Neuronal stem cell (in vitro differentiated cells): ENCODE results near the gene ZNF490.
A peak's percentile ranks its signal among the peaks of the same experiment; 100 is the strongest.

Experiments
- DNase-seq: peaks from one replicate; pipeline ENCODE4 v3.0.0-alpha.2; 2013; ENCODE audit warnings: low spot score
- H2AFZ ChIP-seq: one replicate; pipeline ENCODE4 v1.6.1; 2013; ENCODE audit warnings: mild to moderate bottlenecking, low read length, inconsistent platforms
- H2AK5ac ChIP-seq: 2 replicates; pipeline ENCODE4 v1.6.1; 2013; ENCODE audit warnings: low read depth, mild to moderate bottlenecking, inconsistent platforms, low read length, moderate library complexity, mixed read lengths
- H2BK120ac ChIP-seq: 2 replicates; pipeline ENCODE4 v1.6.1; 2013; ENCODE audit warnings: low read depth, mild to moderate bottlenecking, inconsistent platforms, low read length, moderate library complexity, mixed read lengths
- H2BK12ac ChIP-seq: one replicate; pipeline ENCODE4 v1.6.1; 2013; ENCODE audit warnings: low read length, inconsistent platforms
- H2BK15ac ChIP-seq: 2 replicates; pipeline ENCODE4 v1.6.1; 2013; ENCODE audit warnings: mild to moderate bottlenecking, low read length, inconsistent platforms, mixed read lengths
- H2BK5ac ChIP-seq: one replicate; pipeline ENCODE4 v1.6.1; 2013; ENCODE audit warnings: inconsistent platforms, mild to moderate bottlenecking, low read length, moderate library complexity
- H3K14ac ChIP-seq: one replicate; pipeline ENCODE4 v1.6.1; 2013; ENCODE audit warnings: low read length, inconsistent platforms
- H3K18ac ChIP-seq: 2 replicates; pipeline ENCODE4 v1.6.1; 2013; ENCODE audit warnings: low read length, inconsistent platforms
- H3K23ac ChIP-seq: 2 replicates; pipeline ENCODE4 v1.6.1; 2013; ENCODE audit warnings: low read depth, mild to moderate bottlenecking, mixed read lengths, low read length, inconsistent platforms; ENCODE audit not compliant: poor library complexity
- H3K27ac ChIP-seq: replicated peaks from 3 replicates; pipeline ENCODE4 v1.5.1; 2013; ENCODE audit warnings: low read length, inconsistent platforms
- H3K27me3 ChIP-seq, 3 experiments: 2 replicates each; pipeline ENCODE4 v1.6.1; 2013; ENCODE audit warnings: low read length in 3 of 3, mild to moderate bottlenecking in 2 of 3, inconsistent platforms in 1 of 3, low read depth in 1 of 3, mixed read lengths in 1 of 3, moderate library complexity in 1 of 3; ENCODE audit not compliant: control insufficient read depth in 3 of 3, insufficient read depth in 3 of 3
- H3K36me3 ChIP-seq, 2 donors: replicated peaks in 1 of 2; 2 replicates each; pipeline ENCODE4 v1.6.1; 2013; ENCODE audit warnings: low read length in 2 of 2; ENCODE audit not compliant: control insufficient read depth in 2 of 2, insufficient read depth in 2 of 2
- H3K4ac ChIP-seq: 2 replicates; pipeline ENCODE4 v1.6.1; 2013; ENCODE audit warnings: inconsistent platforms, mild to moderate bottlenecking, low read length, moderate library complexity
- H3K4me1 ChIP-seq, 2 donors: 1 replicate in 1 of 2; 2 replicates in 1 of 2; pipeline ENCODE4 v1.6.1; 2013; ENCODE audit warnings: low read length in 2 of 2, low read depth in 1 of 2; ENCODE audit not compliant: control insufficient read depth in 2 of 2, insufficient read depth in 1 of 2
- H3K4me2 ChIP-seq: one replicate; pipeline ENCODE4 v1.6.1; 2013; ENCODE audit warnings: mild to moderate bottlenecking, low read length, inconsistent platforms; ENCODE audit not compliant: insufficient read depth, poor library complexity, severe bottlenecking
- H3K4me3 ChIP-seq, 2 donors: 2 replicates each; pipeline ENCODE4 v1.5.1; 2013; ENCODE audit warnings: low read length in 2 of 2, mild to moderate bottlenecking in 2 of 2, inconsistent platforms in 1 of 2, moderate library complexity in 1 of 2
- H3K79me1 ChIP-seq: one replicate; pipeline ENCODE4 v1.6.1; 2013; ENCODE audit warnings: low read depth, mild to moderate bottlenecking, inconsistent platforms, low read length, moderate library complexity
- H3K9ac ChIP-seq: one replicate; pipeline ENCODE4 v1.6.1; 2013; ENCODE audit warnings: mild to moderate bottlenecking, low read depth, low read length, inconsistent platforms; ENCODE audit not compliant: poor library complexity
- H3K9me3 ChIP-seq, 2 donors: replicated peaks in 1 of 2; 2 replicates each; pipeline versions ENCODE3 to v1.6.1; 2013; ENCODE audit warnings: low read length in 2 of 2, mild to moderate bottlenecking in 2 of 2, inconsistent platforms in 1 of 2, low read depth in 1 of 2, mixed read lengths in 1 of 2, moderate library complexity in 1 of 2; ENCODE audit not compliant: control insufficient read depth in 2 of 2, insufficient read depth in 1 of 2
- H4K8ac ChIP-seq: one replicate; pipeline ENCODE4 v1.6.1; 2013; ENCODE audit warnings: low read depth, mild to moderate bottlenecking, inconsistent platforms, low read length, moderate library complexity
- H4K91ac ChIP-seq: one replicate; pipeline ENCODE4 v1.6.1; 2013; ENCODE audit warnings: low read length, low read depth, mild to moderate bottlenecking, inconsistent platforms; ENCODE audit not compliant: poor library complexity
- WGBS, 2 donors: extraction: QIAGEN DNeasy Blood & Tissue Kit; methylation state at CpG; one replicate each; pipeline ENCODE4 v1.1.7; 2013; ENCODE audit warnings: missing lambda C conversion rate in 2 of 2, mixed read lengths in 1 of 2; ENCODE audit not compliant: insufficient read length in 2 of 2, insufficient replicate concordance in 1 of 2; ENCODE audit errors: extremely low coverage in 2 of 2; 5-methylcytosine and 5-hydroxymethylcytosine counted together

The ZNF490 gene

DNA sequence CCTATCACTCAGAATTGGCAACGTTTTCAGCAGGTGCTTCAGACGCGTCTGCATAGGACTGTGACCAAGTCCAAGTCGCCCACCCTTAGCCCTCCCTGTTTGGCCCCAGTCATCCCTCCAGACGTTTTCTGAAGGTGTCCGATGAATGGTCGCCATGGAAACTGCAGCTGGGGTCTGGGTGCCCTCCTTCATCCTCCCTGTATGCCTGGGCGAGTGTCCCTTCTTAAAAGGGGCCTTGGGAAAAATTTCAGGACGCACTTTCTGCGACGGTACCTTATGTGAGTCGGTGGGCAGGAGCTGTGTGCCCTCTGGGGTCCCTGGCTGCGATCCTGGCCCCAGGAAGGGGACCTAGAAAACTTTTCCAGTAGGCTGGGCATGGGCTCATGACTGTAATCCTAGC lies 30.8 kb upstream of the ZNF490 start:
- Histone ChIP-seq H2AK5ac (no peak overlapping the region), H3K14ac (no peak overlapping the region), H3K79me1 (no peaks in the 10 kb centered on the region), H2AFZ (no peak overlapping the region), H3K9me3 (peaks cover 7 to 11% of the 10 kb centered on the region in 2 donors), H4K91ac (no peak overlapping the region), H3K36me3 (no peaks in the 10 kb centered on the region), H4K8ac (no peak overlapping the region), H3K9ac (no peak overlapping the region), H3K4me2 (no peak overlapping the region), H2BK15ac (no peak overlapping the region), H2BK120ac (no peak overlapping the region), H3K23ac (no peak overlapping the region), H2BK12ac (no peak overlapping the region), H2BK5ac (no peak overlapping the region), H3K4ac (no peak overlapping the region), H3K27me3 (no peaks in the 10 kb centered on the region), H3K18ac (no peak overlapping the region), H3K4me1 (peaks cover 0 to 3% of the 10 kb centered on the region in 2 donors), H3K27ac (no peak overlapping the region), H3K4me3 (no peak overlapping the region)
- DNase-seq, result no peak
- no CpG with 5 or more reads among the region's 13 CpGs for WGBS, 2 donors

DNA sequence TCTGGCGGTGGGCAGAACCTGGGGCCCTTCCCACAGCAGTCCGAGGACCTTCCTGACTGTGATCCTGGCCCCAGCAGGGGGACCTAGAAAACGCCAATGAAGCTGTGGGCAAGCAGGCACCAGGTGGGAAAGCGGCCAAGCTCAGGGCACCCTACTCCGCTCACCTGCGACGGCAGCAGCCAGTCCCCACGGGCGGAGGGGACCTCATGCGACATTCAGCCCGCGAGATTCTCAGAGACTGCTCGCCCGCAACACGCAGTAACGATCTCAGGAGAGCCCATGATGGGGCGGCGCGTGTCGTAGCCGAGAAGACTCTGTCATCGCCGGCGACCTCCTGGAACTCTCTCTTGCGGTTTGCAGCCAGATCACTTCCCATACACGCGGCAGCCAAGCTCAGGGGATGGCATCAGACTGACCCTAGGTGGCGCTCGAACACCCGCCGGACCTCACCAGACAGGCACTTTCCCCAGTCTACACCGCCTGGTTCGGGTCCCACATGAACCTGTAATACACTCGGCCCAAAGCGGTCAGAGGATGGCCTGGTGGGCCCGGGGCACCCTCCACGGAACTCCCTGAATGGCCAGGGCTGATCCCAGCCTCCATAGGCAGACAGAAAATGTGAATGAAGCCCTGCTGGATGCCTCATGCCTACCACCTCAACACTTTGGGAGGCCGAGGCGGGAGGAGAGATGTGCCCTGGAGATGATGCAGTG lies 29.4 kb upstream of the ZNF490 start:
- Histone ChIP-seq H4K8ac (no peak overlapping the region), H2BK12ac (no peak overlapping the region), H2BK120ac (no peak overlapping the region), H2BK5ac (peak overlapping the region; percentile 11), H3K14ac (peak overlapping the region; percentile 94), H3K79me1 (no peaks in the 10 kb centered on the region), H3K9ac (peak overlapping the region; percentile 50), H3K4me2 (peak overlapping the region; percentile 52), H2BK15ac (no peak overlapping the region), H3K4ac (no peak overlapping the region), H4K91ac (no peak overlapping the region), H3K27ac (no peak overlapping the region), H3K4me3 (peak overlapping the region in 1 of 2 donors; percentile 8), H3K23ac (peak overlapping the region; percentile 75), H3K36me3 (no peaks in the 10 kb centered on the region), H3K4me1 (peaks cover 0 to 3% of the 10 kb centered on the region in 2 donors), H2AK5ac (peak overlapping the region; percentile 84), H3K18ac (peak overlapping the region; percentile 69), H3K27me3 (no peaks in the 10 kb centered on the region), H2AFZ (peak overlapping the region; percentile 88), H3K9me3 (peaks cover 7 to 11% of the 10 kb centered on the region in 2 donors)
- WGBS, 2 donors, result no CpG with 5 or more reads among the region's 39 CpGs
- DNase-seq, result peak; percentile 57

DNA sequence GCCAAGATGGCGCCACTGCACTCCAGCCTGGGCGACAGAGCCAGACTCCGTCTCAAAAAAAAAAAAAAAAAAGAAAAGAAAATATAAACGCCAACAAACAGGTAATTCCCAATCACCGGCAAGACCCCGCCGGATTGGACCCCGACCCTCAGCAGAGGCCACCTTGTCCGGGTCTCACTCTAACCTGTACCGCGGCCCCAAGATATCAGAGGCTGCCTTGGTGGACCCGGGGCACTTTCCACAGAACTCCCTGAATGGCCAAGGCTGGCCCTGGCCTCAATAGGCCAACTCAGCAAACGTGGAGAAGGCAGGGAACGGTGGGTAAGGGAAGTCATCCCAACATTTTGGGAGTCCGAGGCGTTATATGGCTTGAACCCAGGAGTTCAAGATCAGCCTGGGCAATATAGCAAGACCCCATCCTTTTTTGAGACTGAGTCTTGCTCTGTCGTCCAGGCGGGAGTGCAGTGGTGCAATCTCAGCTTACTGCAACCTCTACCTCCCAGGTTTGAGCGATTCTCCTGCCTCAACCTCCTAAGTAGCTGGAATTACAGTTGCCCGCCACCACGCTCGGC lies 28.1 kb upstream of the ZNF490 start:
- H4K91ac ChIP-seq, result no peak overlapping the region
- H3K14ac ChIP-seq, result no peak overlapping the region
- no peak overlapping the region for H3K9ac ChIP-seq
- whole genome bisulfite sequencing, 2 donors, result no CpG with 5 or more reads among the region's 22 CpGs
- no peak overlapping the region for H3K4me3 ChIP-seq
- DNase-seq, result no peak
- H3K18ac ChIP-seq, result no peak overlapping the region
- no peaks in the 10 kb centered on the region for H3K36me3 ChIP-seq
- H2BK15ac ChIP-seq, result no peak overlapping the region
- no peak overlapping the region for H3K4ac ChIP-seq
- no peak overlapping the region for H2BK12ac ChIP-seq
- H2AFZ ChIP-seq, result no peak overlapping the region
- H2AK5ac ChIP-seq, result no peak overlapping the region
- H3K79me1 ChIP-seq, result no peaks in the 10 kb centered on the region
- no peaks in the 10 kb centered on the region for H3K27me3 ChIP-seq
- no peak overlapping the region for H4K8ac ChIP-seq
- H3K27ac ChIP-seq, result no peak overlapping the region
- no peak overlapping the region for H2BK5ac ChIP-seq
- H3K23ac ChIP-seq, result no peak overlapping the region
- peaks cover 7 to 11% of the 10 kb centered on the region in 2 donors for H3K9me3 ChIP-seq
- H2BK120ac ChIP-seq, result no peak overlapping the region
- H3K4me1 ChIP-seq, result peaks cover 0 to 3% of the 10 kb centered on the region in 2 donors
- H3K4me2 ChIP-seq, result no peak overlapping the region

DNA sequence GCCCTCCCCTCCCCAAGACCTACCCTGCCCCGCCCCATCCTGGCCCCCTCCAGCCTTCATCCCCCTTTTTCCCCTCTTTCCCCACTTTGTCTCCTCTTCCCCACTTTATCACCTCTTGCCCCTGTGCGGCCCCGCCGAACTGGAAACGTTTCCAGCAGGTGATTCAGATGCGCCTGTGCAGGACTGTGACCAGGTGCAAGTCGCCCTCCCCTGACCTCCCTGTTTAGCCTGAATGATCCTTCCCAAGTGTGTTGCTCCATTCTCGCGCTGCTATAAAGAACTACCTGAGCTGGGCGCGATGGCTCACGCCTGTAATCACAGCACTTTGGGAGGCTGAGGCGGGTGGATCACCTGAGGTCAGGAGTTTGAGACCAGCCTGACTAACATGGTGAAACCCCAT lies 26.0 kb upstream of the ZNF490 start:
- Histone ChIP-seq H3K18ac (no peak overlapping the region), H4K91ac (no peak overlapping the region), H3K36me3 (peaks cover 0 to 7% of the 10 kb centered on the region in 2 donors), H3K9me3 (peaks cover 5 to 15% of the 10 kb centered on the region in 2 donors), H4K8ac (no peak overlapping the region), H3K4me1 (peaks cover 0 to 3% of the 10 kb centered on the region in 2 donors), H3K79me1 (no peaks in the 10 kb centered on the region), H2BK5ac (no peak overlapping the region), H2AFZ (no peak overlapping the region), H2BK120ac (no peak overlapping the region), H3K4me3 (no peak overlapping the region), H2AK5ac (no peak overlapping the region), H2BK12ac (no peak overlapping the region), H3K9ac (no peak overlapping the region), H3K4ac (no peak overlapping the region), H2BK15ac (no peak overlapping the region), H3K27me3 (no peaks in the 10 kb centered on the region), H3K27ac (no peak overlapping the region), H3K14ac (no peak overlapping the region), H3K23ac (no peak overlapping the region), H3K4me2 (no peak overlapping the region)
- no CpG with 5 or more reads among the region's 13 CpGs for WGBS, 2 donors
- DNase-seq, result no peak
